SU-DHL-6 (cell line): ENCODE results near the gene TMEM106C.

ENCODE experiments used
- H2AFZ ChIP-seq: fragments of 200-600 bp; sonication (generic); 2 replicates; pipeline ENCODE4 v1.6.1; 2014; ENCODE audit warnings: low read depth, mild to moderate bottlenecking, moderate library complexity, mixed read lengths, antibody characterized with exemption, low read length; ENCODE audit not compliant: severe bottlenecking
- H3F3A ChIP-seq: fragments of 200-600 bp; shearing (Covaris generic); 2 replicates; pipeline ENCODE4 v1.6.0; 2016; ENCODE audit warnings: antibody characterized with exemption, mild to moderate bottlenecking; ENCODE audit not compliant: insufficient read depth
- H3K27ac ChIP-seq: fragments of 200-600 bp; sonication (generic); 2 replicates; pipeline ENCODE4 v1.5.1; 2016; ENCODE audit warnings: low read depth, mild to moderate bottlenecking, low read length, moderate library complexity, mixed read lengths
- H3K27me3 ChIP-seq: fragments of 200-600 bp; sonication (generic), shearing (Covaris generic); 2 replicates; pipeline ENCODE4 v1.6.0; 2014; ENCODE audit warnings: mild to moderate bottlenecking, low read length
- H3K36me3 ChIP-seq: fragments of 200-600 bp; sonication (generic); 2 replicates; pipeline ENCODE4 v1.6.1; 2014; ENCODE audit warnings: mild to moderate bottlenecking, low read length, mixed read lengths
- H3K4me2 ChIP-seq: fragments of 300-600, 200-600 bp; shearing (Covaris generic), sonication (generic); 2 replicates; pipeline ENCODE4 v1.6.0; 2014; ENCODE audit warnings: low read length, low read depth, mild to moderate bottlenecking; ENCODE audit not compliant: poor library complexity, severe bottlenecking
- H3K4me3 ChIP-seq: fragments of 200-600 bp; sonication (generic); 2 replicates; pipeline ENCODE4 v1.5.1; 2014; ENCODE audit warnings: antibody characterized with exemption, low read length, mild to moderate bottlenecking, mixed read lengths; ENCODE audit not compliant: insufficient read depth, poor library complexity, severe bottlenecking
- H3K79me2 ChIP-seq: fragments of 200-600 bp; sonication (generic); 2 replicates; pipeline ENCODE4 v1.6.1; 2014; ENCODE audit warnings: mild to moderate bottlenecking, low read length, moderate library complexity; ENCODE audit not compliant: insufficient read depth
- H3K9ac ChIP-seq: fragments of 200-600 bp; sonication (generic); 2 replicates; pipeline ENCODE4 v1.7.0; 2014; ENCODE audit warnings: mild to moderate bottlenecking, low read length
- H3K9me2 ChIP-seq: fragments of 200-600 bp; sonication (generic); replicated peaks from 2 replicates; pipeline ENCODE4 v1.6.1; 2014; ENCODE audit warnings: low read length; ENCODE audit not compliant: insufficient read depth
- H3K9me3 ChIP-seq: fragments of 200-600 bp; sonication (generic); 2 replicates; pipeline ENCODE4 v1.6.1; 2014; ENCODE audit warnings: low read length, mixed read lengths; ENCODE audit not compliant: insufficient read depth
- H4K20me1 ChIP-seq: fragments of 200-600 bp; sonication (generic); 2 replicates; pipeline ENCODE4 v1.6.1; 2014; ENCODE audit warnings: low read depth, mild to moderate bottlenecking, antibody characterized with exemption, low read length, moderate library complexity, mixed read lengths
- CTCF ChIP-seq: fragments of 200-600 bp; sonication (generic); IDR thresholded peaks from one replicate; pipeline ENCODE4 v1.5.1; 2017; ENCODE audit warnings: antibody characterized with exemption, mild to moderate bottlenecking, low read length, moderate library complexity; ENCODE audit not compliant: insufficient read depth, poor library complexity, severe bottlenecking
- EZH2phosphoT487 ChIP-seq: fragments of 200-600 bp; sonication (generic), shearing (Covaris generic); conservative IDR thresholded peaks from 2 replicates; pipeline ENCODE4 v1.6.1; 2018; ENCODE audit warnings: mild to moderate bottlenecking, antibody characterized with exemption, low read length, moderate library complexity, mixed read lengths

TMEM106C gene

DNA sequence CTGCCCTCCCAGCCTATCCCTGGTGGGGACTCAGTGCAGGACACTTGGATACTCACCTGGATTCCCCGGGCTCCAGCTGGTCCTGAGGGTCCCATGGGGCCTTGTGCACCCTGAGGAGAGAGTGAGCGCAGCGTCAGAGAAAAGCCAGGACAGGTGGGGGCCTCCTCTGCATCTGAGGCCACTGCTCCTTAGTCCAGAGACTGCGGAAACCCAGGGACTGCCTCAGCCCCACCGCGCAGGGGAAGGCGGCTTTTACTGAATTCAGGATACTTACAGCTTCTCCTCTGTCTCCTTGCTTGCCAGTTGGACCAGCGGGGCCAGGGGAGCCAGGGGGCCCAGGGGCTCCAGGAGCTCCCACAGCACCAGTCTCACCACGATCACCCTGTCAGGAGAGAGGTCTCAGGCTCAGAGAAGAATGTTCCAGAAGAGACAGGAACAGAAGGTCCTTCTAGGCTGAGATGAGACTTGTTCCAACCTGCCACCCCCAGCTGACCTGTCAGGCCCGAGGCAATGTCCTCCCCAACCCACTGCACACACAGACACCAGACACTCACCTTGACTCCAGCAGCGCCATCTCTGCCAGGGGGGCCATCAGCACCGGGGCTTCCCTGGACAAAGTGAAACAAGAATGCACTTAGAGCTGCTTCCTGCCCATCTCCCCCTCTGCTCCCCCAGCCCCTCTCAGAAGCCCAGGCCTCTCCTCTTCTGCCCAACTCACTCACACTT lies 13.8 kb downstream of the TMEM106C start:
- H3K36me3 ChIP-seq, result no peaks in the 10 kb centered on the region
- no peaks in the 10 kb centered on the region for H3K27me3 ChIP-seq
- no peak for TF ChIP-seq CTCF
- no peak for TF ChIP-seq EZH2phosphoT487

DNA sequence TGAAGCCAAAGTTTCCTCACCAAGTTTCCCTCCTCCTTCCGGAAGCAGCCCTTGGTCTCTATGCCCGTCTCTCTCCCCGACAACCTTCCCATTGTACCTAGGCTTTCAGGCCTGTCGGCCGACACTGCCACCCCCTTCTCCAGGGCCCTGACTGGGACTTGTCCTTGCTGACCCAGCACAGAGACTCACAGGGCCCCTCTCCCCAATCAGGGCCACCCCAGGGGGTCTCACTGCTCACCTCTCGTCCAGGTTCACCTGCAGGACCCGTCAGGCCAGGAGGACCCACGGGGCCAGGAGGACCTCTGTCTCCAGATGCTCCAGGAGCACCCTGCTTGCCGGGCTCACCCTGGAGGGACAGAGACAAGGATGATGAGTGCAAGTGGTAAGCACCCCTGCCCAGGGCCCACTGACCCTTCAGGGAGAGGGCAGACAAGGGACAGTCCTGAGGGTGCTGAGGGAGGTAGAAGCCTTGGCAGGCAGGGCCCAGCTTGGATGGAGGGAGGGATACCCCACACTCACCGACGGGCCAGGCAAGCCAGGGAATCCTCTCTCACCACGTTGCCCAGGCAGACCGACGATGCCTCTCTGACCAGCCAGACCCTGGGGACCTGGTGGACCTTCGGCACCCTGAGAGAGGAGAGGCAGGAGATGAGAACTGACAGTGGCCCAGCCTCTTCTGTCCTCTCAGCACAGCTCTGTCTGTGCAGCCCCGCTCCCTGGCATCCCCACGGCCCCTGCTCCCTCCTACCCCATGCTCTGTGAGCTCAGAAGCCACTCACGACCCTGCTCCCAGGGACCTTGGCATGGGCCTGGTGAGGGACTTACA lies 14.6 kb downstream of the TMEM106C start:
- Histone ChIP-seq H4K20me1 (no peaks in the 10 kb centered on the region), H3K9ac (no peak overlapping the region), H3F3A (no peaks in the 10 kb centered on the region), H2AFZ (no peak overlapping the region), H3K27ac (no peak overlapping the region), H3K27me3 (no peaks in the 10 kb centered on the region), H3K4me2 (no peak overlapping the region), H3K9me3 (no peaks in the 10 kb centered on the region), H3K4me3 (no peak overlapping the region), H3K79me2 (no peaks in the 10 kb centered on the region), H3K36me3 (no peaks in the 10 kb centered on the region), H3K9me2 (no peaks in the 10 kb centered on the region)
- TF ChIP-seq EZH2phosphoT487, result no peak
- TF ChIP-seq CTCF, result no peak

More for the DNA sequence above, 13.8 kb downstream of the TMEM106C start:
- no peak overlapping the region for H3K4me2 ChIP-seq
- no peaks in the 10 kb centered on the region for H3F3A ChIP-seq
- no peaks in the 10 kb centered on the region for H3K9me2 ChIP-seq
- H3K4me3 ChIP-seq, result no peak overlapping the region
- no peak overlapping the region for H3K9ac ChIP-seq
- no peak overlapping the region for H3K27ac ChIP-seq
- H2AFZ ChIP-seq, result no peak overlapping the region
- no peaks in the 10 kb centered on the region for H3K79me2 ChIP-seq
- H4K20me1 ChIP-seq, result no peaks in the 10 kb centered on the region
- H3K9me3 ChIP-seq, result no peaks in the 10 kb centered on the region

- H3K79me2 ChIP-seq, result no peaks in the 10 kb centered on the region
- no peaks in the 10 kb centered on the region for H3K9me3 ChIP-seq
- no peaks in the 10 kb centered on the region for H3K27me3 ChIP-seq
- no peak overlapping the region for H3K9ac ChIP-seq
- no peak overlapping the region for H2AFZ ChIP-seq
- TF ChIP-seq EZH2phosphoT487, result no peak
- TF ChIP-seq CTCF, result no peak
- H3K36me3 ChIP-seq, result no peaks in the 10 kb centered on the region
- no peak overlapping the region for H3K4me2 ChIP-seq
- H4K20me1 ChIP-seq, result no peaks in the 10 kb centered on the region
- H3K4me3 ChIP-seq, result no peak overlapping the region
- no peaks in the 10 kb centered on the region for H3K9me2 ChIP-seq
- no peak overlapping the region for H3K27ac ChIP-seq
- H3F3A ChIP-seq, result no peaks in the 10 kb centered on the region
Observed at GRCh38 chr12:47978598-47978873, 15.1 kb downstream of the TMEM106C start.
